ENCODE data around the gene FBXL3. TPM values are rescaled to one million over a fixed set of nuclear protein-coding genes. Genes with fewer than 3 reads are reported as not detected.
A peak's percentile ranks its signal among the peaks of the same experiment; 100 is the strongest.

FBXL3 gene
- total and polyA plus RNA-seq, 2 of the 13 experiments (the other 11 are each of a cell fraction or from before 2014, with no cell fraction given): 11.5 to 18.5 TPM

GRCh38 chr13:77026861-77027621 lies at the start of gene FBXL3 (continued):
- TF ChIP-seq PHF8 (CRISPR knock-in tag; IDR thresholded peaks at IDR 0.05) (peak; percentile 90), HMG20B (CRISPR knock-in tag; conservative IDR thresholded peaks at IDR 0.05) (no peak), ZNF777 (CRISPR knock-in tag; IDR thresholded peaks at IDR 0.05) (peak; percentile 79; the same call in 1 of the 2 replicates), MAZ (IDR thresholded peaks at IDR 0.05; ENCODE audit: borderline replicate concordance, low read depth, low read length) (peak; percentile 71; the same call in 1 of the 2 replicates), MAZ (CRISPR knock-in tag; IDR thresholded peaks at IDR 0.05; ENCODE audit: low read depth) (no peak; the same call in 1 of the 2 replicates), ARNT2 (CRISPR knock-in tag; IDR thresholded peaks at IDR 0.05; ENCODE audit: low read depth) (peak; percentile 39; the same call in 1 of the 2 replicates), GATA4 (IDR thresholded peaks at IDR 0.05; ENCODE audit: borderline replicate concordance, low read depth) (0 out of 2 replicates have a peak, but pooled peaks have one; percentile 49), NR2F6 (IDR thresholded peaks at IDR 0.05) (no peak), NR2F6 (CRISPR knock-in tag; IDR thresholded peaks at IDR 0.05) (no peak), ZNF564 (CRISPR knock-in tag; IDR thresholded peaks at IDR 0.05) (0 out of 2 replicates have a peak, but pooled peaks have one; percentile 16), SPEN (CRISPR knock-in tag; IDR thresholded peaks at IDR 0.05; ENCODE audit: low read depth) (peak; percentile 19; the same call in 1 of the 2 replicates), ZNF547 (CRISPR knock-in tag; IDR thresholded peaks at IDR 0.05) (peak; percentile 66; the same call in 1 of the 2 replicates), ZBTB38 (CRISPR knock-in tag; IDR thresholded peaks at IDR 0.05) (no peak), REST (IDR thresholded peaks at IDR 0.05; ENCODE audit: borderline replicate concordance in 1 of 2, low read depth in 1 of 2, low read length in 2 of 2) (0 out of 4 replicates have a peak, but pooled peaks of 1 of the 2 experiments have one; percentile 34), ZNF563 (CRISPR knock-in tag; IDR thresholded peaks at IDR 0.05) (peak; percentile 84), SETDB1 (CRISPR knock-in tag; IDR thresholded peaks at IDR 0.05; ENCODE audit: borderline replicate concordance) (no peak), AGO2 (optimal IDR thresholded peaks at IDR 0.05; ENCODE audit: low read depth, low read length) (peak; percentile 22), RBFOX2 (IDR thresholded peaks at IDR 0.05; ENCODE audit: low read depth, low read length) (peak; percentile 88), ZMYM4 (CRISPR knock-in tag; IDR thresholded peaks at IDR 0.05) (peak; percentile 21; the same call in 1 of the 2 replicates), ZBTB14 (CRISPR knock-in tag; IDR thresholded peaks at IDR 0.05) (peak; percentile 95), HMGXB4 (CRISPR knock-in tag; IDR thresholded peaks at IDR 0.05; ENCODE audit: borderline replicate concordance in 1 of 2, low read depth in 1 of 2) (peak; percentile 25 to 34; a peak in 1 of 4 replicates), POLR2G (IDR thresholded peaks at IDR 0.05; ENCODE audit: low read depth, low read length) (peak; percentile 89), ZNF670 (CRISPR knock-in tag; IDR thresholded peaks at IDR 0.05; ENCODE audit: borderline replicate concordance) (peak; percentile 13; the same call in 1 of the 2 replicates)

Data from HepG2 (cell line).